PC-3 (cell line): Measurements from ENCODE around the gene MAP1B.

Experiments
- EZH2 ChIP-seq: fragments of 300-600 bp; sonication (generic); IDR thresholded peaks from one replicate; pipeline ENCODE4 v1.6.1; 2017; ENCODE audit warnings: antibody characterized with exemption, mild to moderate bottlenecking, low read length; ENCODE audit not compliant: unreplicated experiment
- EZH2phosphoT487 ChIP-seq: fragments of 300-600 bp; sonication (generic); IDR thresholded peaks from 2 replicates; pipeline ENCODE4 v1.6.1; 2018; ENCODE audit warnings: mild to moderate bottlenecking, antibody characterized with exemption, low read length, borderline replicate concordance
- TF ChIP-seq, protein P1 (sequence below): fragments of 300-600 bp; sonication (generic); conservative IDR thresholded peaks from 2 replicates; pipeline ENCODE4 v1.5.1; 2017; ENCODE audit warnings: antibody characterized with exemption, low read depth, mild to moderate bottlenecking, low read length

DNA sequence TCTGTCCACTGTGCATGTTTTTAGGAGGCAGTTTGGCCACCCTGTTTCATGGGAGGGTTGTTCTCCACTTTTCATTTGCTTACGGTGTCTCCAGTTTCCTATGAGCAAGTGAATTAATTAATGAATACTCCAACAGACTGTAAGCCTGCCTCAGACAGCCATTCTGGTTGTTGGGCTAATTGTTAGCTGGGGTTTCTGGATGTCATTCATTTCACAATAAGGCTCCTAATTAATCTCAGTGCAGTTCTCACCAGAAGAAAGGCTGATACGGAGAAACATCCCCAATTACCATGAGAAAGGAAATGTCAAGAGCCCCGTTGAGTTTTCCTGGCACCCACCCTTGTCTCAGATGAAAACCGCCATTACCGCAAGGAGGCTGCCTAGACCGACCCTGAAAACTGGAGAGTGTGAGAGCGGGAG, 75.8 kb downstream of the MAP1B start:
- TF ChIP-seq, protein P1, sequence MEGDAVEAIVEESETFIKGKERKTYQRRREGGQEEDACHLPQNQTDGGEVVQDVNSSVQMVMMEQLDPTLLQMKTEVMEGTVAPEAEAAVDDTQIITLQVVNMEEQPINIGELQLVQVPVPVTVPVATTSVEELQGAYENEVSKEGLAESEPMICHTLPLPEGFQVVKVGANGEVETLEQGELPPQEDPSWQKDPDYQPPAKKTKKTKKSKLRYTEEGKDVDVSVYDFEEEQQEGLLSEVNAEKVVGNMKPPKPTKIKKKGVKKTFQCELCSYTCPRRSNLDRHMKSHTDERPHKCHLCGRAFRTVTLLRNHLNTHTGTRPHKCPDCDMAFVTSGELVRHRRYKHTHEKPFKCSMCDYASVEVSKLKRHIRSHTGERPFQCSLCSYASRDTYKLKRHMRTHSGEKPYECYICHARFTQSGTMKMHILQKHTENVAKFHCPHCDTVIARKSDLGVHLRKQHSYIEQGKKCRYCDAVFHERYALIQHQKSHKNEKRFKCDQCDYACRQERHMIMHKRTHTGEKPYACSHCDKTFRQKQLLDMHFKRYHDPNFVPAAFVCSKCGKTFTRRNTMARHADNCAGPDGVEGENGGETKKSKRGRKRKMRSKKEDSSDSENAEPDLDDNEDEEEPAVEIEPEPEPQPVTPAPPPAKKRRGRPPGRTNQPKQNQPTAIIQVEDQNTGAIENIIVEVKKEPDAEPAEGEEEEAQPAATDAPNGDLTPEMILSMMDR = no peak
- TF ChIP-seq EZH2 (no peak), EZH2phosphoT487 (no peak)
